ENCODE measurements around the gene NAALADL2. TPM values are rescaled to one million over a fixed set of nuclear protein-coding genes. Genes with fewer than 3 reads are reported as not detected.

The NAALADL2 gene
- total and polyA plus RNA-seq, 4 donors = 0.28 to 4.6 (median 3.1) TPM

- H3K36me3 ChIP-seq (ENCODE audit: control insufficient read depth in 4 of 4, insufficient read depth in 3 of 4, low read depth in 1 of 4, low read length in 3 of 4) = no peaks in the 10 kb centered on the region
- WGBS = 94% methylated on average over 1 of the region's 1 CpG
- no peak for DNase-seq (ENCODE audit: low spot score)
- H3K9ac ChIP-seq (ENCODE audit: low read depth in 1 of 2, low read length in 2 of 2) = no peak overlapping the region
- no peak overlapping the region for H3K27ac ChIP-seq (ENCODE audit: low read depth in 1 of 2, low read length in 2 of 2)
- no peak overlapping the region for H3K4me3 ChIP-seq (ENCODE audit: low read depth in 1 of 3, low read length in 3 of 3)
- no peaks in the 10 kb centered on the region for H3K27me3 ChIP-seq (ENCODE audit: control insufficient read depth in 4 of 4, insufficient read depth in 4 of 4, low read length in 3 of 4)
- TF ChIP-seq EGR1 (IDR thresholded peaks at IDR 0.05; ENCODE audit: low read depth in 2 of 2) (no peak), HNF4A (conservative IDR thresholded peaks at IDR 0.05) (no peak), ZBTB33 (IDR thresholded peaks at IDR 0.05) (no peak), JUND (IDR thresholded peaks at IDR 0.05) (no peak), TAF1 (conservative IDR thresholded peaks at IDR 0.05) (no peak), YY1 (IDR thresholded peaks at IDR 0.05) (no peak), HNF4G (IDR thresholded peaks at IDR 0.05) (no peak), GABPA (IDR thresholded peaks at IDR 0.05 in 1 of 2, conservative IDR thresholded peaks at IDR 0.05 in 1 of 2) (no peak), ATF3 (IDR thresholded peaks at IDR 0.05) (no peak), RAD21 (IDR thresholded peaks at IDR 0.05) (no peak), CTCF (IDR thresholded peaks at IDR 0.05; ENCODE audit: low read depth, low read length, missing input control) (no peak), NR2F2 (IDR thresholded peaks at IDR 0.05) (no peak)
- TF ChIP-seq, protein P1, sequence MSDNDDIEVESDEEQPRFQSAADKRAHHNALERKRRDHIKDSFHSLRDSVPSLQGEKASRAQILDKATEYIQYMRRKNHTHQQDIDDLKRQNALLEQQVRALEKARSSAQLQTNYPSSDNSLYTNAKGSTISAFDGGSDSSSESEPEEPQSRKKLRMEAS (IDR thresholded peaks at IDR 0.05) = no peak
- no peaks in the 10 kb centered on the region for H3K4me1 ChIP-seq (ENCODE audit: control insufficient read depth in 4 of 4, insufficient read depth in 4 of 4, low read length in 3 of 4)
- H3K9me3 ChIP-seq (ENCODE audit: control insufficient read depth in 4 of 4, low read length in 3 of 4) = peaks cover 0 to 1% (median 0%) of the 10 kb centered on the region in 4 donors
Observed at GRCh38 chr3:175591375-175591774, 732.2 kb downstream of the NAALADL2 start.

DNA sequence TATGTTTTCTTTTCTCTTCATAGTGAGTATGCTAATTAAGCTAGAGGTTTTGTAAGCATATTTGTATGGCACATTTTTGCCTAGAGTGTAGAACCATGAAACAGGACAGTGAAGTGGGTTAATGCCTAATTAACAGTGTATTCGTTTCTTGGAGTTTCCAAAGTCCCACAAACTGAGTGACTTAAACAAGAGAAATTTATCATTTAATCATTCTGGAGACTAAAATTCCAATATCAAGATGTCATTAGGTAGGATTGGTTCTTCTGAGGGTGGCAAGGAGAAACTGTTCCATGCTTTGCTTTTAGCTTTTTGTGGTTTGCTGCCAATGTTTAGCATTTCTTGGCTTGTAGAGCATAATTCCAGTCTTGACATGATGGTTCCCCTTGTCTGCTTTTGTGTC, 734.2 kb downstream of the NAALADL2 start:
- H3K4me3 ChIP-seq (ENCODE audit: low read depth in 1 of 3, low read length in 3 of 3) = no peak overlapping the region
- TF ChIP-seq FOXA1 (IDR thresholded peaks at IDR 0.05) (no peak), HNF4A (conservative IDR thresholded peaks at IDR 0.05) (no peak), HNF4G (IDR thresholded peaks at IDR 0.05) (no peak), EGR1 (IDR thresholded peaks at IDR 0.05; ENCODE audit: low read depth in 2 of 2) (no peak), RAD21 (IDR thresholded peaks at IDR 0.05) (no peak)
- H3K9me3 ChIP-seq (ENCODE audit: control insufficient read depth in 4 of 4, low read length in 3 of 4) = peaks cover 0 to 1% (median 0%) of the 10 kb centered on the region in 4 donors
- WGBS = 88% methylated on average over 1 of the region's 1 CpG
- no peak overlapping the region for H3K27ac ChIP-seq (ENCODE audit: low read depth in 1 of 2, low read length in 2 of 2)
- H3K9ac ChIP-seq (ENCODE audit: low read depth in 1 of 2, low read length in 2 of 2) = no peak overlapping the region
- DNase-seq (ENCODE audit: low spot score) = no peak
- H3K27me3 ChIP-seq (ENCODE audit: control insufficient read depth in 4 of 4, insufficient read depth in 4 of 4, low read length in 3 of 4) = no peaks in the 10 kb centered on the region
- no peaks in the 10 kb centered on the region for H3K36me3 ChIP-seq (ENCODE audit: control insufficient read depth in 4 of 4, insufficient read depth in 3 of 4, low read depth in 1 of 4, low read length in 3 of 4)
- no peaks in the 10 kb centered on the region for H3K4me1 ChIP-seq (ENCODE audit: control insufficient read depth in 4 of 4, insufficient read depth in 4 of 4, low read length in 3 of 4)

DNA sequence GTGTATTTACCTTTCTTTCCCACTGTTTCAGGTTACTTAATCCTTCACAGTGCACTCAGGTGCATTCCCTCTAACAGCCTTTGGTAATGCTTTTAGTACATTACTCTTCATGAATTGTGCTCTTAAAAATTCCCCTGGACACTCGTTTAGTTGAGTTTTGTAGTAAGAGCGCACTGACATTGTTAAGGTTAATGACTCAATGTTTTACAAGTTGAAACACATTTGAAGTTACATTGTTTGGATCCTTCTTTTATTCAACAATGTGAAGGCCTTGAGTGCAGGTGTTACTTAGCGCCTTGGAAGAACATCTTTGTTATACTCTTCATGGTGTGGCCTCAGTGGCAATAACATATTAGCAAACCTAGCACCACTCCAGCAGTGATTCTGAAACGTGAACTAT, 739.6 kb downstream of the NAALADL2 start:
- H3K4me3 ChIP-seq (ENCODE audit: low read depth in 1 of 3, low read length in 3 of 3) = no peak overlapping the region
- no peak overlapping the region for H3K9ac ChIP-seq (ENCODE audit: low read depth in 1 of 2, low read length in 2 of 2)
- 93% methylated on average over 4 of the region's 4 CpGs for WGBS
- H3K27ac ChIP-seq (ENCODE audit: low read depth in 1 of 2, low read length in 2 of 2) = no peak overlapping the region
- peaks cover 0 to 1% (median 0%) of the 10 kb centered on the region in 4 donors for H3K9me3 ChIP-seq (ENCODE audit: control insufficient read depth in 4 of 4, low read length in 3 of 4)
- no peaks in the 10 kb centered on the region for H3K4me1 ChIP-seq (ENCODE audit: control insufficient read depth in 4 of 4, insufficient read depth in 4 of 4, low read length in 3 of 4)
- DNase-seq (ENCODE audit: low spot score) = no peak
- TF ChIP-seq CTCF (IDR thresholded peaks at IDR 0.05; ENCODE audit: low read depth, low read length, missing input control) = no peak
- TF ChIP-seq ZBTB33 (IDR thresholded peaks at IDR 0.05) = no peak
- no peak for TF ChIP-seq HNF4G (IDR thresholded peaks at IDR 0.05)
- TF ChIP-seq RAD21 (IDR thresholded peaks at IDR 0.05) = no peak
- no peak for TF ChIP-seq YY1 (IDR thresholded peaks at IDR 0.05)
- TF ChIP-seq FOXA2 (IDR thresholded peaks at IDR 0.05) = no peak
- no peak for TF ChIP-seq GABPA (IDR thresholded peaks at IDR 0.05 in 1 of 2, conservative IDR thresholded peaks at IDR 0.05 in 1 of 2)
- no peak for TF ChIP-seq ATF3 (IDR thresholded peaks at IDR 0.05)
- TF ChIP-seq, protein P1 (IDR thresholded peaks at IDR 0.05) = no peak
- H3K27me3 ChIP-seq (ENCODE audit: control insufficient read depth in 4 of 4, insufficient read depth in 4 of 4, low read length in 3 of 4) = no peaks in the 10 kb centered on the region
- H3K36me3 ChIP-seq (ENCODE audit: control insufficient read depth in 4 of 4, insufficient read depth in 3 of 4, low read depth in 1 of 4, low read length in 3 of 4) = no peaks in the 10 kb centered on the region

Data from liver (tissue), 9 donors.